Breast epithelium (tissue), 4 donors: ENCODE data around the gene APBB2. TPM values are rescaled to one million over a fixed set of nuclear protein-coding genes. Genes with fewer than 3 reads are reported as not detected.
"Not testable (repeated sequence)": the region's sequence is repeated elsewhere in the genome, so short reads cannot be mapped to it uniquely, and the experiment has no call there.

ENCODE experiments used
- DNase-seq, 2 donors: peaks; one replicate each; pipeline ENCODE4 v3.0.0-alpha.2; 2019; ENCODE audit warnings: low spot score in 2 of 2
- H3K27ac ChIP-seq, 2 donors: fragments of 200-600 bp; sonication (generic) in 1 of 2; one replicate each; pipeline ENCODE4 v1.5.1; 2016 to 2019; ENCODE audit warnings: mild to moderate bottlenecking in 1 of 2
- H3K27me3 ChIP-seq, 2 donors: fragments of 200-600 bp; sonication (generic) in 1 of 2; one replicate each; pipeline versions ENCODE4 v1.5.1 to v1.6.0; 2017 to 2019; ENCODE audit warnings: control low read depth in 1 of 2, mild to moderate bottlenecking in 1 of 2
- H3K36me3 ChIP-seq: fragments of 200-600 bp; one replicate; pipeline ENCODE4 v1.5.1; 2019
- H3K4me1 ChIP-seq, 2 donors: fragments of 200-600 bp; sonication (generic); one replicate each; pipeline ENCODE4 v1.5.1; 2016 to 2019; ENCODE audit warnings: control low read depth in 1 of 2
- H3K4me3 ChIP-seq, 3 donors: fragments of 200-600 bp; sonication (generic); 1 replicate in 2 of 3; 2 replicates in 1 of 3; pipeline ENCODE4 v1.5.1; 2016 to 2019; ENCODE audit warnings: mild to moderate bottlenecking in 3 of 3, moderate library complexity in 2 of 3
- H3K9me3 ChIP-seq, 2 donors: fragments of 200-600 bp; sonication (generic) in 1 of 2; one replicate each; pipeline ENCODE4 v1.5.1; 2016 to 2019; ENCODE audit warnings: control low read depth in 1 of 2
- CTCF ChIP-seq, 3 donors: fragments of 450-650 bp; IDR thresholded peaks; one replicate each; pipeline ENCODE4 v1.5.1; 2016 to 2017; ENCODE audit warnings: antibody characterized with exemption in 3 of 3, mild to moderate bottlenecking in 3 of 3, moderate library complexity in 3 of 3
- POLR2A ChIP-seq: fragments of 450-650 bp; IDR thresholded peaks from one replicate; pipeline ENCODE4 v1.6.1; 2016; ENCODE audit warnings: antibody characterized with exemption, mild to moderate bottlenecking, moderate library complexity
- POLR2AphosphoS5 ChIP-seq, 3 donors: sonication (generic); formaldehyde crosslinking; IDR thresholded peaks; one replicate each; pipeline ENCODE4 v1.6.1; 2017; ENCODE audit warnings: antibody characterized with exemption in 3 of 3
- intact Hi-C: fragments of 100-400 bp; cut with DNase I; formaldehyde crosslinking; loops from one replicate; pipeline ENCODE4 v1.15.1; 2023; ENCODE audit warnings: low total_unique reads
- total RNA-seq, 3 donors: library from RNA; depleted of rRNA; stranded (reverse); fragments of >200 nt; gene quantifications; one replicate each; pipeline ENCODE4 v1.1.0, GENCODE V29; 2016

Gene APBB2
- total RNA-seq, 3 donors from 2014 or later = 87.4 to 192 (median 153) TPM

DNA sequence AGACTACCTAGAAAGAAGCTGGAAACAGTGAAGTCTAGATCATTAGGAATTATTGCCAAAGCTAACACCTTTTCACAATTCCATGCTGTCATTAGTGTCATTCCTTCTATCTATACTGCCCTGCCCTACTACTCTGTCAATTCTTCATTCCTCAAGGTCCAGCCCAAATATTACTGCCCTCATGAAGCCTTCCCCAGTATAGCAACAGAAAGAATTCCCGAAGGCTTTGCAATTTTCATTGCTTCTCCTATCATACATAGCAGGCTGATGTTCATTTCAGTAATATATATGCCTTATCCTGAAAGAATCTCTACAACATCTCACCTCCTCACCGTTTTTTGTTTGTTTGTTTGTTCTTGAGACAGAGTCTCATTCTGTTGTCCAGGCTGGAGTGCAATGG lies 63.9 kb downstream of the APBB2 start:
- no peaks in the 10 kb centered on the region for H3K27me3 ChIP-seq
- TF ChIP-seq CTCF (IDR thresholded peaks at IDR 0.05) (no peak), POLR2AphosphoS5 (IDR thresholded peaks at IDR 0.05) (no peak), POLR2A (no peak)
- H3K9me3 ChIP-seq = no peaks in the 10 kb centered on the region
- H3K4me1 ChIP-seq = peaks cover 0 to 14% of the 10 kb centered on the region in 2 donors
- no peak overlapping the region for H3K27ac ChIP-seq
- intact Hi-C loops = loop anchor here (10.0 kb wide), 2 partner anchors 54 to 1284 kb away; no protein-coding TSS in a partner anchor
- no peak for DNase-seq
- no peak overlapping the region for H3K4me3 ChIP-seq
- H3K36me3 ChIP-seq = no peaks in the 10 kb centered on the region

DNA sequence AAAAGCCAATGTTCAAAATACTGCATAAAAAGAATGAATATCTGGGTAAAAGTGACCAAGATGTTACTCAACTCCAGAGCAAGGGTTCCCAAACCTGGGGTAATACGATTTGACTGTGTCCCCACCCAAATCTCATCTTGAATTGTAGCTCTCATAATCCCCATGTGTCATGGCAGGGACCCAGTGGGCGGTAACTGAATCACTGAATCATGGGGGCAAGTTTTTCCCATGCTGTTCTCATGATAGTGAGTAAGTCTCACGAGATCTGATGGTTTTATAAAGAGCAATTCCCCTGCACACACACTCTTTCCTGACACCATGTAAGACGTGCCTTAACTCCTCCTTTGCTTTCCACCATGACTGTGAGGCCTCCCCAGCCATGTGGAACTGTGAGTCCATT lies 64.8 kb downstream of the APBB2 start:
- H3K36me3 ChIP-seq, H3K4me3 ChIP-seq, H3K27me3 ChIP-seq, DNase-seq, intact Hi-C loops, H3K9me3 ChIP-seq: not testable (repeated sequence)
- peaks cover 0 to 14% of the 10 kb centered on the region in 2 donors for H3K4me1 ChIP-seq
- peak overlapping the region in 1 of 2 donors; percentile 10 for H3K27ac ChIP-seq

GRCh38 chr4:41148931-41149330 lies 65.4 kb downstream of the APBB2 start:
- Histone ChIP-seq H3K36me3 (no peaks in the 10 kb centered on the region), H3K4me3 (no peak overlapping the region), H3K27me3 (no peaks in the 10 kb centered on the region), H3K27ac (no peak overlapping the region), H3K9me3 (no peaks in the 10 kb centered on the region), H3K4me1 (peaks cover 0 to 14% of the 10 kb centered on the region in 2 donors)
- TF ChIP-seq CTCF (IDR thresholded peaks at IDR 0.05) (no peak), POLR2AphosphoS5 (IDR thresholded peaks at IDR 0.05) (no peak), POLR2A (no peak)
- intact Hi-C loops = no loop called here
- no peak for DNase-seq

DNA sequence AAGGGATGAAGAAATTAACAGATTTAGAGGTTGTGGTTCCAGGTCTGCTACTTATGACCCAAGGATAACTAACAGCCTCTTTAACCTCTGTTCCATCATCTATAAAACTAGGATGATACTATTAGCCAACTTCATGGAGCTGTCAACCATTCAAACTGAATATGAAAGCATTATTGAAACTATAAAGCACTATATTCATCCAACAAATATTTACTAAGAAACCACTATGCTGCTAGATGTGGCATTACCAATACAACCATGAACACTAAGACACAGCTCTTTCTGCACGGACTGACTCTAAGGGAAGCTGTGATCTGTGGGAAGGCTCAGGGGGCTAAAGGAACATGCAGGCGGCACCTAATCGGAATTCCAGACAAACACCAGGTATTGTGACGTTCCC lies 66.0 kb downstream of the APBB2 start:
- Histone ChIP-seq H3K27me3 (no peaks in the 10 kb centered on the region), H3K27ac (peak overlapping the region in 1 of 2 donors; percentile 28), H3K4me1 (peaks cover 0 to 14% of the 10 kb centered on the region in 2 donors), H3K36me3 (no peaks in the 10 kb centered on the region), H3K9me3 (no peaks in the 10 kb centered on the region), H3K4me3 (no peak overlapping the region)
- intact Hi-C loops = no loop called here
- no peak for DNase-seq
- TF ChIP-seq POLR2AphosphoS5 (IDR thresholded peaks at IDR 0.05) (no peak), POLR2A (no peak), CTCF (IDR thresholded peaks at IDR 0.05) (no peak)

DNA sequence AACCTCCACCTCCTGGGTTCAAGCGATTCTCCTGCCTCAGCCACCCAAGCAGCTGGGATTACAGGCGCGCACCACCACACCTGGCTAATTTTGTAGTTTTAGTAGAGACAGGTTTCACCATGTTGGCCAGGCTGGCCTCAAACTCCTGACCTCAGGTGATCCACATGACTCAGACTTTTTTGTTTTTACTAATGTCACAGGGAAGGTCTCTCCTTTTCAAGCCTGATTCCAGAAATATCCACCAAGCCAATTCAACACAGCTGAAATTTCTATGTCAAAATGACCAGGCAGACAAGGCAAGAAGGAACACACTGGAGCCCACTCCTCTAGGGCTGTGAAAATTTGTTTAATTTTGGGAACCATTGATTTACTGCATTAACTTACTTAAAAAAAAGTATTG lies 66.8 kb downstream of the APBB2 start:
- H3K4me3 ChIP-seq, H3K27me3 ChIP-seq, DNase-seq, H3K36me3 ChIP-seq, intact Hi-C loops, H3K9me3 ChIP-seq: not testable (repeated sequence)
- Histone ChIP-seq H3K27ac (peak overlapping the region; percentile 76 to 91), H3K4me1 (peaks cover 5 to 19% of the 10 kb centered on the region in 2 donors)

GRCh38 chr4:41146716-41147506 lies 67.4 kb downstream of the APBB2 start:
- Histone ChIP-seq H3K27ac (peak overlapping the region; percentile 91 to 94), H3K4me3 (peak overlapping the region in 1 of 3 donors; percentile 19), H3K27me3 (no peaks in the 10 kb centered on the region), H3K36me3 (no peaks in the 10 kb centered on the region), H3K9me3 (no peaks in the 10 kb centered on the region), H3K4me1 (peaks cover 12 to 25% of the 10 kb centered on the region in 2 donors)
- no peak for TF ChIP-seq CTCF (IDR thresholded peaks at IDR 0.05)
- peak in 1 of 3 donors; percentile 11 for TF ChIP-seq POLR2AphosphoS5 (IDR thresholded peaks at IDR 0.05)
- no peak for TF ChIP-seq POLR2A
- DNase-seq = no peak
- intact Hi-C loops = no loop called here
